Cardiac fibroblast (primary cell): ENCODE results near the gene NFIX.

ENCODE experiments used
- DNase-seq, 2 donors: peaks; one replicate each; pipeline versions ENCODE4 v3.0.0 to v3.0.0-alpha.2; 2010; ENCODE audit warnings: low read depth in 2 of 2
- H3K4me3 ChIP-seq, 2 donors: replicated peaks in 1 of 2; 1 replicate in 1 of 2; 2 replicates in 1 of 2; pipeline ENCODE4 v1.5.1; 2011; ENCODE audit warnings: low read depth in 2 of 2, low read length in 2 of 2, mild to moderate bottlenecking in 2 of 2, moderate library complexity in 1 of 2
- CTCF ChIP-seq: IDR thresholded peaks from one replicate; pipeline ENCODE4 v1.5.1; 2011; ENCODE audit warnings: low read depth, mild to moderate bottlenecking, low read length, inconsistent platforms

The NFIX gene

GRCh38 chr19:13029301-13029880, 34.1 kb downstream of the NFIX start:
- no peak for DNase-seq
- no peak for TF ChIP-seq CTCF
- H3K4me3 ChIP-seq = no peak overlapping the region

- TF ChIP-seq CTCF = peak; percentile 27
- H3K4me3 ChIP-seq = no peak overlapping the region
- DNase-seq = peak in 1 of 2 donors; percentile 35
Observed at GRCh38 chr19:13029893-13030292, 34.6 kb downstream of the NFIX start.

GRCh38 chr19:13031917-13032623, 36.8 kb downstream of the NFIX start:
- no peak for TF ChIP-seq CTCF
- DNase-seq = peak; percentile 32 to 41
- no peak overlapping the region for H3K4me3 ChIP-seq

GRCh38 chr19:13032837-13033236, 37.6 kb downstream of the NFIX start:
- TF ChIP-seq CTCF = no peak
- no peak overlapping the region for H3K4me3 ChIP-seq
- no peak for DNase-seq

- H3K4me3 ChIP-seq = no peak overlapping the region
- no peak for TF ChIP-seq CTCF
- DNase-seq = no peak
Observed at GRCh38 chr19:13033244-13033643, 38.0 kb downstream of the NFIX start.

- peak; percentile 96 for TF ChIP-seq CTCF
- no peak overlapping the region for H3K4me3 ChIP-seq
- DNase-seq = peak; percentile 64 to 79
Observed at GRCh38 chr19:13033819-13034611, 38.7 kb downstream of the NFIX start.
